ENCODE data around the gene PRTFDC1. TPM values are rescaled to one million over a fixed set of nuclear protein-coding genes. Genes with fewer than 3 reads are reported as not detected.

PRTFDC1 gene
- total and polyA plus RNA-seq, 2 experiments from 2014 or later: 16.0 to 22.0 TPM

DNA sequence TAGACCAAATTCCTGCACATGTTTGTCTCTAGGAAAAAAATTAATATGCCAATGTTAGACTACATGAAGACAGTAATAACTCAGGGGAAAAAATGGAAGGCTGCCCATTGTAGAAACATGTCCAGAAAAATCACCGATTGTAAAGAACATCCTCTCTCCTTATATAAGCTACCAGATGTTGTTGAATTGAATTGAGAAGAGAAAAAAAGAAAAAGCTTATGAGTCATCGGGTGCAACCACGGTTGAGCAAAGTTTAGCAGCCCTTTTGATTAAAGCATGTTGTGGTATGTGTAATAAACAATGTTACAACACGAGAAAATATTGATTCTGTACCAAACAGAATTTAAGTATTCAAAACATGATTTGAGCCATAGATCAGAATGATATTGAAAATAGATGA lies 126.4 kb downstream of the PRTFDC1 start:
- peaks cover 21% of the 10 kb centered on the region for H3F3A ChIP-seq (ENCODE audit: insufficient read depth)
- in situ Hi-C loops (cut with MboI): no loop called here
- WGBS, 2 experiments (ENCODE audit: low coverage in 1 of 2, low lambda C conversion rate in 2 of 2, missing lambda C conversion rate in 2 of 2): 0 to 2% methylated on average over 4 of the region's 4 CpGs
- no peaks in the 10 kb centered on the region for H3K36me3 ChIP-seq (ENCODE audit: low read depth)
- H3K9me2 ChIP-seq (ENCODE audit: insufficient read depth): no peaks in the 10 kb centered on the region
- H3K4me3 ChIP-seq: peak overlapping the region; percentile 60
- H3K9me3 ChIP-seq (ENCODE audit: low read depth): no peaks in the 10 kb centered on the region
- H4K20me1 ChIP-seq (ENCODE audit: insufficient read depth): no peaks in the 10 kb centered on the region
- peak; percentile 84 for DNase-seq
- no peak for TF ChIP-seq EZH2phosphoT487 (IDR thresholded peaks at IDR 0.05; ENCODE audit: insufficient read depth, low read depth)
- H3K4me2 ChIP-seq (ENCODE audit: unreplicated experiment): peak overlapping the region; percentile 80
- H3K79me2 ChIP-seq (ENCODE audit: insufficient read depth): no peaks in the 10 kb centered on the region
- H3K9ac ChIP-seq: peak overlapping the region; percentile 2; the same call in 1 of the 2 replicates
- peak overlapping the region; percentile 51 for H3K27ac ChIP-seq
- H3K27me3 ChIP-seq (replicated peaks; ENCODE audit: insufficient read depth): no peaks in the 10 kb centered on the region
- peaks cover 32% of the 10 kb centered on the region for H3K4me1 ChIP-seq (ENCODE audit: insufficient read depth)
- H2AFZ ChIP-seq: peak overlapping the region; percentile 1; the same call in 1 of the 2 replicates

GRCh38 chr10:24825551-24825950 lies 126.9 kb downstream of the PRTFDC1 start:
- TF ChIP-seq EZH2 (IDR thresholded peaks at IDR 0.05; ENCODE audit: insufficient read depth, poor library complexity, severe bottlenecking) (no peak), EZH2phosphoT487 (IDR thresholded peaks at IDR 0.05; ENCODE audit: insufficient read depth, low read depth) (no peak)
- Histone ChIP-seq H3K9me3 (ENCODE audit: low read depth) (no peaks in the 10 kb centered on the region), H3K79me2 (ENCODE audit: insufficient read depth) (no peaks in the 10 kb centered on the region), H3K27me3 (replicated peaks; ENCODE audit: insufficient read depth) (no peaks in the 10 kb centered on the region), H3K27ac (peak overlapping the region; percentile 51), H3K4me2 (ENCODE audit: unreplicated experiment) (peak overlapping the region; percentile 80), H3K4me3 (peak overlapping the region; percentile 60), H3K9me2 (ENCODE audit: insufficient read depth) (no peaks in the 10 kb centered on the region), H3K4me1 (ENCODE audit: insufficient read depth) (peaks cover 32% of the 10 kb centered on the region), H2AFZ (peak overlapping the region; percentile 1; the same call in 1 of the 2 replicates), H4K20me1 (ENCODE audit: insufficient read depth) (no peaks in the 10 kb centered on the region), H3K36me3 (ENCODE audit: low read depth) (no peaks in the 10 kb centered on the region), H3K9ac (peak overlapping the region; percentile 2; the same call in 1 of the 2 replicates), H3F3A (ENCODE audit: insufficient read depth) (peaks cover 21% of the 10 kb centered on the region)
- peak; percentile 64 for DNase-seq
- 0% methylated on average over 1 of the region's 1 CpG for WGBS, 2 experiments (ENCODE audit: low coverage in 1 of 2, low lambda C conversion rate in 2 of 2, missing lambda C conversion rate in 2 of 2)
- in situ Hi-C loops (cut with MboI): no loop called here

- WGBS, 2 experiments (ENCODE audit: low coverage in 1 of 2, low lambda C conversion rate in 2 of 2, missing lambda C conversion rate in 2 of 2): 51 to 54% methylated on average over 2 of the region's 2 CpGs
- Histone ChIP-seq H3K9me3 (ENCODE audit: low read depth) (no peaks in the 10 kb centered on the region), H3K9me2 (ENCODE audit: insufficient read depth) (no peaks in the 10 kb centered on the region), H3K4me1 (ENCODE audit: insufficient read depth) (peaks cover 32% of the 10 kb centered on the region), H3K9ac (no peak overlapping the region), H3K27ac (no peak overlapping the region), H3F3A (ENCODE audit: insufficient read depth) (peaks cover 21% of the 10 kb centered on the region), H3K27me3 (replicated peaks; ENCODE audit: insufficient read depth) (no peaks in the 10 kb centered on the region), H2AFZ (no peak overlapping the region), H3K79me2 (ENCODE audit: insufficient read depth) (no peaks in the 10 kb centered on the region), H3K4me2 (ENCODE audit: unreplicated experiment) (no peak overlapping the region), H3K4me3 (no peak overlapping the region), H4K20me1 (ENCODE audit: insufficient read depth) (no peaks in the 10 kb centered on the region), H3K36me3 (ENCODE audit: low read depth) (no peaks in the 10 kb centered on the region)
- DNase-seq: no peak
- in situ Hi-C loops (cut with MboI): no loop called here
- no peak for TF ChIP-seq EZH2 (IDR thresholded peaks at IDR 0.05; ENCODE audit: insufficient read depth, poor library complexity, severe bottlenecking)
- no peak for TF ChIP-seq EZH2phosphoT487 (IDR thresholded peaks at IDR 0.05; ENCODE audit: insufficient read depth, low read depth)
Measured at GRCh38 chr10:24824536-24824935, 127.9 kb downstream of the PRTFDC1 start.

DNA sequence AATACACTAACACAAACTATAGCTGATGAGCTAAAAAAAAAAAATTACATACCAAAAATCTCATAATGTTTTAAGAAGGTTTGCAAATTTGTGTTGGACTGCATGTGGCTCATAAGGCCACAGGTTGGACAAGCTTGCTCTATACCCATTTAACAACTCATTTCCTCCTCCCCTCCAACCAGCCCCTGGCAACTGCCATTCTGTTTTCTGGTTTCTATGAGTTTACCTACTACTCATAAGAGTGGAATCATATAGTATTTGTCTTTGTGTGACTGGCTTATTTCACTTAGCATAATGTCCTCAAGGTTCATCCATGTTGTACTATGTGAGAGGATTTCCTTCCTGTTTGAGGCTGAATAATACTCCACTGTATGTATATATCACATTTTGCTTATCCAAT lies 128.3 kb downstream of the PRTFDC1 start:
- Histone ChIP-seq H3K4me3 (no peak overlapping the region), H3K27ac (no peak overlapping the region), H4K20me1 (ENCODE audit: insufficient read depth) (no peaks in the 10 kb centered on the region), H3F3A (ENCODE audit: insufficient read depth) (peaks cover 21% of the 10 kb centered on the region), H3K4me2 (ENCODE audit: unreplicated experiment) (no peak overlapping the region), H3K27me3 (replicated peaks; ENCODE audit: insufficient read depth) (no peaks in the 10 kb centered on the region), H3K9ac (no peak overlapping the region), H3K79me2 (ENCODE audit: insufficient read depth) (no peaks in the 10 kb centered on the region), H3K36me3 (ENCODE audit: low read depth) (no peaks in the 10 kb centered on the region), H3K9me3 (ENCODE audit: low read depth) (no peaks in the 10 kb centered on the region), H3K4me1 (ENCODE audit: insufficient read depth) (peaks cover 32% of the 10 kb centered on the region), H2AFZ (no peak overlapping the region), H3K9me2 (ENCODE audit: insufficient read depth) (no peaks in the 10 kb centered on the region)
- peak; percentile 4 for DNase-seq
- no peak for TF ChIP-seq EZH2phosphoT487 (IDR thresholded peaks at IDR 0.05; ENCODE audit: insufficient read depth, low read depth)
- no peak for TF ChIP-seq EZH2 (IDR thresholded peaks at IDR 0.05; ENCODE audit: insufficient read depth, poor library complexity, severe bottlenecking)
- in situ Hi-C loops (cut with MboI): no loop called here

DNA sequence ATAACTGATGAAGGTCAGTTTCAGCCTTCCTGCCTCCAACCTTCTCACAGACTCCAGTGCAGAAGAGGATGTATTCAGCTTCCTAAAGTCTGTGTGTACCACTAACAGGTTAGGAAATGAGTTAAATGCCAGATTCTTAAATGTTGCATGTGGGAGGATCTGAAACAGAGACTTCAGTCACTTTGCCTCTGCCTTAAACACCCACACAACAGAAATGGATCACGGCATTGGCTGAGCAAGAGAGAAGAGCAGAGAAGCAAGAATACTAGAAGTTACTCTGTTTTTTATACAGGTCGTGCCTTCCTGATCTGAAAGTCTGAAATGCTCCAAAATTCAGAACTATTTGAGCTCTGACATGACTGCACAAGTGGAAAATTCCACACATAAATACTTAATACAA lies 129.8 kb downstream of the PRTFDC1 start:
- WGBS, 2 experiments (ENCODE audit: low coverage in 1 of 2, low lambda C conversion rate in 2 of 2, missing lambda C conversion rate in 2 of 2): 88 to 89% methylated on average over 2 of the region's 2 CpGs
- H3K4me3 ChIP-seq: no peak overlapping the region
- no peak overlapping the region for H3K27ac ChIP-seq
- H4K20me1 ChIP-seq (ENCODE audit: insufficient read depth): no peaks in the 10 kb centered on the region
- peak; percentile 19 for DNase-seq
- no peak overlapping the region for H2AFZ ChIP-seq
- peaks cover 32% of the 10 kb centered on the region for H3K4me1 ChIP-seq (ENCODE audit: insufficient read depth)
- H3K4me2 ChIP-seq (ENCODE audit: unreplicated experiment): no peak overlapping the region
- no peak overlapping the region for H3K9ac ChIP-seq
- H3K27me3 ChIP-seq (replicated peaks; ENCODE audit: insufficient read depth): no peaks in the 10 kb centered on the region
- H3K36me3 ChIP-seq (ENCODE audit: low read depth): no peaks in the 10 kb centered on the region
- H3K9me3 ChIP-seq (ENCODE audit: low read depth): no peaks in the 10 kb centered on the region
- peaks cover 21% of the 10 kb centered on the region for H3F3A ChIP-seq (ENCODE audit: insufficient read depth)
- in situ Hi-C loops (cut with MboI): no loop called here
- no peaks in the 10 kb centered on the region for H3K9me2 ChIP-seq (ENCODE audit: insufficient read depth)
- TF ChIP-seq EZH2 (IDR thresholded peaks at IDR 0.05; ENCODE audit: insufficient read depth, poor library complexity, severe bottlenecking): no peak
- no peak for TF ChIP-seq EZH2phosphoT487 (IDR thresholded peaks at IDR 0.05; ENCODE audit: insufficient read depth, low read depth)
- no peaks in the 10 kb centered on the region for H3K79me2 ChIP-seq (ENCODE audit: insufficient read depth)
